Measurements from ENCODE around the gene FSTL5. TPM values are rescaled to one million over a fixed set of nuclear protein-coding genes. Genes with fewer than 3 reads are reported as not detected.
"Not testable (repeated sequence)": the region's sequence is repeated elsewhere in the genome, so short reads cannot be mapped to it uniquely, and the experiment has no call there.

The FSTL5 gene
- total RNA-seq = under 0.01 TPM in 1 of 2 replicates, not detected in the other

DNA sequence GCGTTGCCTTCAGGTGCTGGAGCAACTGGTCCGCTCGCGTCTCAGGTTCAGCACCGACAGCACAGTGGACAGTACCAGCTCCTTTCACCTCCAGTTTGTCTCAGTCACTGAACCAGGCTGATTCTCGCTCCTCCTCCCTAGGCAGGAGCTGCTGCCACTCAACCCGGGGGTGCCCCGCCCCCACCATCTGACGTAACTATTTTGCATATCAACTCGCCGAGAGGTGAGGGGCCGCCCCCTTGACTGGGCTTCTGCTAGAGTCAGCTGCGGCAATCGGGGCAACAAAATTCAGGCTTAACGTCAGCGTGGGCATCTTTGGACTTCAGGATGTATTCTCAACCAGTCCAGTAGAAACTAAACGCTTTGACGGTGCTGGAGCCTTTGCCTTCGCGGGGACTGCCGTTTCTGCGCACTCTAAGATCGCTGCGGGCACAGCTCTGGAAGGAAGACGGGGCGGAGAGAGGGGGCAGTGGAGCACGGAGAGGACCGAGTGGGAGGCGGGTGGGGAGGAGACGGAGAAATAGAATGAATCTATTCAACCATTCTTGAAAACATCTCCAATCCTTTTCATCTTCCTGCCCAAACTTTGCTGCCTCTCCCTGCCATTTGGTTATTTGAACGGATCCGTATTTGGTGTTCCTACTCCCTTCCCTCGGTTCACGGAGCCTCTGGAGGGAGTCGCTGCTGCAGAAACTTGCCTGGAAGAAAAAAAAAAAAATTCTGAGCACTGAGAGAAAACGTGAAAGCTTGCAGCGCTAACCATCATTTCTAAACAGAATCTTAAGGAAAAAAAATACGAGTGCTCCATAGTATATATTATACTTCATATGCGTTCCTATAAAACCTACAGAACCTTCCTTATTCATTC lies at the start of gene FSTL5:
Gene FSTL5 (minus strand): TSS at position 109 of the 868 bp plus-strand sequence. CDS start 52,604 bp downstream, outside the sequence.
- no peak for DNase-seq (ENCODE audit: low read depth, low spot score)

DNA sequence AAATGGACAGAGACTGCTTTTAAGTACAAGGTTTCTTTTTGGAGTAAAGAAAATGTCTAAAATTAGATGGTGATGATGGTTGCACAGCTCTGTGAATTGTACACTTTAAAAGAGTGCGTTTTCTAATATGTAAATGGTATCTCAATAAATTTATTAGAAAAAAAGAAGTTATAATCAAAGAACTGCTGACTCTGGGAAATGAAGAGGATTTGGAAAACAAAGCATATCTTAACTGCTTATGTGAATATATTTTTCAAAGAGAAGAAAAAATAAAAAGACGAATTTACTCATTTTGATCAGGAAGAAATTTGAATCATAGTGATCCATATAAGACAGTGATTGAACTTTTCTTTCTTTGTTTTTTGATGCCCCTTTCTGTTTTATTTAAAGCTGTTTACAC lies 45.9 kb upstream of the FSTL5 start:
- no peak for DNase-seq (ENCODE audit: low read depth, low spot score)

DNA sequence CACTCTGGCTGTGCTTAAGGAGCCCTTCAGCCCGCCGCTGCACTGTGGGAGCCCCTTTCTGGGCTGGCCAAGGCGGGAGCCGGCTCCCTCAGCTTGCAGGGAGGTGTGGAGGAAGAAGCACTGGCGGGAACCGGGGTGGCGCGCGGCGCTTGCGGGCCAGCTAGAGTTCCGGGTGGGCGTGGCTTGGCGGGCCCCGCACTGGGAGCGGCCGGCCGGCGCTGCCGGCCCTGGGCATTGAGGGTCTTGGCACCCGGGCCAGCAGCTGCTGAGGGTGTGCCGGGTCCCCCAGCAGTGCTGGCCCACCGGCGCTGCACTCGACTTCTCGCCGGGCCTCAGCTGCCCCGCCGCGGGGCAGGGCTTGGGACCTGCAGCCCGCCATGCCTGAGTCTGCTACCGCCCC lies 39.7 kb upstream of the FSTL5 start:
- not testable (repeated sequence) for DNase-seq (ENCODE audit: low read depth, low spot score)

DNA sequence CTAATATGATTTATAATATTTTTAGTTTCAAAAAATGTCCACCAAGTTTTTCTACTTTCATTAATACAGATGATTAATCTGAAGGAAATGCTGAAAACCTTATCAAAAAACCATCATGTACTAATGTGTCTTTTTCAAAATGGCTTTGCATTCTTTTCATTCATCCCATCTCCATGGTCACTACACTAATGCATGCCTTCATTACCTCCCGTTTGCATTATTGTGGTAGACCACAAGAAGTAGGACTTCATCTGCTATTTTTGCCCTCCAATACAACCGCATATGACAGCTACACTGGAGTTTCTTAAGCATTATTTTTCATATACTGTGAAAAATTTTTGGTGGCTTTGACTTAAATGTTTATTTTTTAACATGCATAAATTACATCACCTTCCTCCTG lies 37.9 kb upstream of the FSTL5 start:
- DNase-seq (ENCODE audit: low read depth, low spot score) = no peak

DNA sequence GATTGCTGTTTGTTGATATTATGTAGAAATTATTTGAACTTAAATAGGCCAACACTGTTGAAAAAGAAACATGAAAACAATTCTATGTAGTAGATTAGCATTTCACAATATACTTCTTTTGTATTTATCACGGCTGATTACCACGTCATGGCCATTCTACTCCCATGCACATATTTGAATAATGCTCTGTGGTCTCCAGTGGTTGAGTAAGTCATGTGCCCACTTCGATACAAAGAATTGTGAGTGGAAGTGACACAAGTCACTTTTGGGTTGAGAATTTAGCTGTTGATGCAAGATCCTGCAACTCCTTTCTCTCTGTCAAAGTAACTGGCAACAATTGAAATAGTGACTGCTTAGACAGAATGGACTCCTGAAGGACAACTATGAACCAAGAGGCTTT lies 6.7 kb upstream of the FSTL5 start:
- no peak for DNase-seq (ENCODE audit: low read depth, low spot score)

DNA sequence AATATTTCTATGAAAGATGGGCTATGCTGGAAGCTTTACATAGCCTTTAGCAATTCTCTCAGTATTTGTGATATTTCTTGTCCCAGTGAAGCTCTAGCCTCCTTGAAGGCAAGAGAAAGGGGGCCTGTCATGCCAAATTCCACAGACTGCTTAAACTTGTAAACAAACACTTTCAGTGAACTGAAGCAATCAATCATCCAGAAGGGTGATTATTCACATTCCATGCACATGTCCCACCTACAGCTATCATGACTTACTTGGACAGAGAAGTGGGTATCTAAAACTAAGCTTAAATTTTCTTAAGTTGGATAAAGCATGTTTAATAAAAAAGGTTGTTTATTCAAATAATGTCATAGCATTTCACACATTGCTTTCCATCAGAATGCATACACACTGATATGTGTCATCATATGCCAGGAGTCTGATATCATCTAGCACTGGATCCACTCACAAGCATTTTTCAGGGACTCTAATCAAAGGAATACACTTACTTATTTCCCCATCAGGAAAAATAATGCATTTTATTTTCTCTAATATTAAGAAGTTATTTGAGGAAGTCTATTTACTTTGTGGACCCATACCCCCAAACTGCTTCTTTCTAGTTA lies 1.2 kb upstream of the FSTL5 start:
- no peak for DNase-seq (ENCODE audit: low read depth, low spot score)

DNA sequence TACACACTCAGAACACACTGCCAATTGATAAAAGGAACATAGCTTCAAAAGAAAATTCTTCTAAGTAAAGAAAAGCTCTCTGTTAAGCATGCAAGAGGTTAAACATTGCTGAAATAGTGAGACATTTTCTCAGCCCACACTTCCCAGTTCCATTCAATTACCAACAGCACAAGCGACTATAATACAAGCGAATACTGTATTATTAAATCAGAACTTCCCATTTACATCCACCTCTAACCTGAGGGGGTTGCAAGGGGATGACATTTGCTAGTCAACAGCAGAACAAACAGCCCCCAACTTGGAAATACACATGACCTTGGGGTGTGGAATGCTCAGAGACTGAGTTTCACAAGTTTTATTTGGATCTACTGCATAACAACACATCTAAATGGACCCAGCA lies 1.1 kb downstream of the FSTL5 start:
- no peak for DNase-seq (ENCODE audit: low read depth, low spot score)

DNA sequence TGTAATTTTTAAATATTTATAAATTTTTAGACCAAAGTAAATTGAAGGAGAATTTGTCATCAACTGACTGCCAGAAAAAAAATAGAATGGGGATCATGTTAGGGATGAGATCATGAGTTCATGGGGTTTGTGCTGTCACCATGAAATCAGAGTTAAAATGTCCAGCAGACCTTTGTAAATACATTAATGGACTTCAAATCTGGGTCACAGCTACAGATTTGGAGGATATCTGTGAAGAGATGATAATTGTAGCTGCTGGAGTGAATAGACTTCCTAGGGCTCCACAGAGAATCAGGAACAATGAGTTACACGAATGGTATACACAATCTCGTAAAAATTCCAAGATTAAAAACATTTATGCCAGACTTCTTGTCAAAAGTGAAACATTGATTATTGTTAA lies 6.6 kb downstream of the FSTL5 start:
- no peak for DNase-seq (ENCODE audit: low read depth, low spot score)

DNA sequence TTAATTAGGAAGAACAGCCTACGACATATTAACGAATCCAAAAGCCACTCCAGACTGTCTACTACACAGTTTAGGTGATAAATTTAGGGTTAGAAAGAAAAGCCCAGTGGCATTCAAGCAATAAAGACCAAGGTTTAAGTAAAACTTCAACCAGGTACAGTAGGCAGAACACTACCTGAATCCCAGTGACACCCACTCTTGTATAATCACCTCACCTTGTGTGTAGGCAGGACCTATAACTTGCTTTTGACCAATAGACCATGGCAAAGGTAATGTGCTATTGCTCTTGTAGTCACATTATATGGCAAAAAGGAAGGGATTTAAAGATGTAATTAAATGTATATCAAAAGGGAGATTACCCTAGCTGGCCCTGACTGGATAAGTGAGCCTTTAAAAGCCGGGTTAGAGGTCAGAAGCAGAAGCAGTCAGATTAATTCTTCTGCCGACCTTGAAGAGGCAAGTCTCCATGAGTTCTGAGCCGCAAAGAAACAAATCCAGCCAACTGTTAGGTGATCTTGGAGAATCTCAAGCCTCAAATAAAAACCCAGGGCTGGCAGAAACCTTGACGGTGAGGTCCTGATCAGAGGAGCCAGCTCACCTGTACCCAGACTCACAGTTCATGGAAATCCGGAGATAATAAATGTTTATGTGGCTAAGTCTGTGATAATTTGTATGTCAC lies 8.8 kb downstream of the FSTL5 start:
- no peak for DNase-seq (ENCODE audit: low read depth, low spot score)

DNA sequence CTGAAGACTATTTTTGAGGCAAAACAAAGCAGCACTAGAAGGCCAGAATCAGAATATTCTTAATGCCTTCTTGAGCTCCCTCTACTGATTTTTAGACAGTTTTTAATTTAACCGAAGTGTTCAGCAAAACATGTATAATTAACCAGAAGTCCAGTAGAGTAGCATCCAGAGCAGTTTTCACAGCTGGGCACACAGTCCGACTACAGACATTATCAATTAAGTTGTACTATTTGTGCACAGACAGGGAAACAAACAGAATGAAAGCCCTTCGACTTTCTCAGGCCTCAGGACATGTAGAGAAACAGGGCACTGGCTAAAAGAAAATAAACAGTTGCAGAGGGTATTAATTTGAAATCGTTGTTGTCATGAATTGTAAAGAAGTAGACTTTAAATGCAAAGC lies 11.9 kb downstream of the FSTL5 start:
- DNase-seq (ENCODE audit: low read depth, low spot score) = no peak

DNA sequence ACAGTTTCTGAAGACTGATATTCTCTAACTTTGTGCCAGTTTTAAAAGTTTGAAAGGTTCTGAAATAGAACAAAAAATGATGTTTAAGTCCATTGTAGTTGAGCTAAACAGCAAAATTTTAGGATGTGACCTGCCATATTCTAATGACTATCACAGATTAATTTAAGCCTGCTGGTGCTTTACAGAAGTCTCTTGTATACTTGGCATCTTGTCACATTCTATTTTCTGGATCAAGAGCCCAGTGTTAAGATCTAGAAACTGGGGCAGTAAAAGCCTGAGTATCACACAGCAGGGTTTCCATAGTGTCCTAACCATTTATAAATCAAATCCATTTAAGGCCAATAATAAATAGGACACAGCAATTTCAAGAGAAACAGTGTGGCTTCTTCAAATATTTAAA lies 12.4 kb downstream of the FSTL5 start:
- no peak for DNase-seq (ENCODE audit: low read depth, low spot score)

DNA sequence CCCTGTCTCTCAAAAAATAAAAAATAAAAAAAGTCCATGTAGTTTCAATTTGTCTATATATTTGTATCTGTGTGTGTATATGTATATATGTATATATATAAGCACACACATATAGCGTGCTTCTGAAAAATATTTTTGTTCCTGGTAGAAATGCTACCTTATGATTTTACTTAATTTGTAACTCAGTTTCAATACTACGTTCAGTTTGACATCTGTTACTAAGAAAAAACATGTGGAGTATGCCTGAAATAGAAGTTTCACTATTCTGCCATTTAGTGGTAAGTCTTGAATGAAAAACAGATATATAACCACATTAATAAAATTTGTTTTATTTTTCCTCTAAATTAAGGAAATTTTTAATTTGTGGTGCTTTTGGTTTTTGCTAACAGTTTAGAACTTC lies 14.2 kb downstream of the FSTL5 start:
- no peak for DNase-seq (ENCODE audit: low read depth, low spot score)

DNA sequence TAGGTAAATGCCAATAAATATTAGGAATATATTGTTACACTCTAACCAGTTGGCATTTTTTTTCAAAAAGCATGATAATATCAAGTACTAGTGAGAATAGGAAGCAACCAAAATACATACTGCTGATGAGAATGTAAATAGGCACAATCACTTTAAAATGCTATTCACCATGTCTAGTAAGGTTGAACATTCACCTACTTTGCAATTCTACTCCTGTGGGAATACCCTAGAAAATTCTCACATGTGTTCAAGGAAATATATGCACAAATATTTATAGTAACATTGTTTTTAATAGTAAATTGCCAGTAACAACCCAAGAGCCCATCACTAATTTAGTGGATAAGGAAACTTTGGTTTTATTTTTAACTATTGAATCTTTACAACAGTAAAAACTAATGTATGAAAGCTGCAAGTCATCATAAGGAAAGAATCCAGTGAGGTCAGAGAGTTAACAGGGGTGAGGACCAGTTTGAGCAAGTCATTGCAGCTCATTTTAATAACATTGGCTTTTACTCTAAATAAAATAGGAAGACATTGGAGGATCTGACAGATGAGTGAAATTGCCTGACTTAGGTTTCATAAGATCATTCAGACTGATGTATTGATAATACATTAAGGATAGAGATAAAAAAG lies 23.6 kb downstream of the FSTL5 start:
- no peak for DNase-seq (ENCODE audit: low read depth, low spot score)

DNA sequence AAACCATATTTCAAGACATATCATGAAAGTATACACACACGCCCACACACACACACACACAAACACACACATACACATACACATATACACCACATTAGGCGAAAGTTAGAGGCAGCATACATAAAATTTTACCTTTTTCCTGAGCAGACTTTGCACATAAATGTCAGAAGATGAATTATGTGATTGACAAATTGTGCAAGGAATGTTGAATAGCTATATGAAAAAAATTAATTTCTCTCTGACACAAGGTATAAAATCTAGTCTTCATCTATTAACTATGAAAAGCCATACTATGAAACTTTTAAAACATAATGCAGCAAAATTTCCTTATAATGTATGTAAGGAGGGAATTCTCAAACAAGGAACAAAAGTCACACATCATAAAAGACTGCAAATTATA lies 24.4 kb downstream of the FSTL5 start:
- DNase-seq (ENCODE audit: low read depth, low spot score) = no peak

DNA sequence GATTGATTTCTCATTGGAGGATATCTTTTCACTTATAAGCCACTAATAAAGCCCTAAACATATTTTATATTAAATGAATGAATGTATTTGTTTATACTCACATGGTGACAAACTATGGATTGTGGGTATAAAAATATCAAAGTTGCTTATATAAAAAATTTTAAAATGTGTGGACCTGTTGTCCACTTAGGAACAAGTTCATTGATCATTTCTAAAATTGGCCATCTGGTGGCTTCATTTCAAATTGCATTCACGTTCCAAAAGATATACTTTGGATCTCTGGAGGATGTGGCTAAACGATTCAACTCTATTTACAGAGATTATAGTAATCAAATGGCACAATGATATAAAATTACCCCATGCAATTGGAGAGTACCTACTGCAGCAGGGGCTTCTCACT lies 32.5 kb downstream of the FSTL5 start:
- DNase-seq (ENCODE audit: low read depth, low spot score) = no peak

DNA sequence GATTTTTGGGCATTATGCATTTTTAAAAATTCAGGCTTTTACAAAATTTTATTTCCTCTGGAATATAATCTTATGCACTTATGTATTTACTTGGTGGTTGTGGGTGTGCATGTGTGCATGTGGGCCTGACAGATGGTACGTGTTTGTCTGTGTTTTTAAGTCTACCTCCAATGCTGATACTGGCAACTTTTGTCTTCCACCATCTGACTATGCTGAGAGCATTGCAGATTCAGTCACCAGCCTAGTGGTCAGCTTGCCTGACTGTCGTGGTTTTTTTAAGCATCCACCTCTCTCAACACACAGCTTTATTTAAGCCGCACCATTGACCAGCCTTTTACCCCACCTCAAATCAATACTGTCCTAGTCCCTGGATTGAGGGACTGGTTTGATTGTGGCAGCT lies 37.1 kb downstream of the FSTL5 start:
- DNase-seq (ENCODE audit: low read depth, low spot score) = no peak

DNA sequence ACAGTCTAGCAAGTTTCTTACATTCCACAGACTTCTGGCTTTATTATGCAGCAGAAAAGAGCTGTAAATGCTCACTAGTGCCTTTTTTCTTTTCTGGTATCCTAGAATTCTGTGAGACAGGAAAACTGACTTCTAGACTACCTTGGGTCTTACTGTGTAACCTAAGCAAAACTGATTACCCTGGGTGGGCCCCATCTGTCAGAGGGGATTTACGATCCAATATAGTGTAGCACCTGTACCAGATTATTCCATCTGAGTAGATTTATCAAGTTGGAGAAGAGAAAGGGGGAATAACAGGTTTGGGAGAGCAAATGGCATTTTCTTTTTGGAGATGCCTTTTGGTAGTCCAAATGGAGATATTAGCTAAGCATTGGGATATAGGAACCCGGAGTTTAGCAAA lies 46.7 kb downstream of the FSTL5 start:
- DNase-seq (ENCODE audit: low read depth, low spot score) = no peak

DNA sequence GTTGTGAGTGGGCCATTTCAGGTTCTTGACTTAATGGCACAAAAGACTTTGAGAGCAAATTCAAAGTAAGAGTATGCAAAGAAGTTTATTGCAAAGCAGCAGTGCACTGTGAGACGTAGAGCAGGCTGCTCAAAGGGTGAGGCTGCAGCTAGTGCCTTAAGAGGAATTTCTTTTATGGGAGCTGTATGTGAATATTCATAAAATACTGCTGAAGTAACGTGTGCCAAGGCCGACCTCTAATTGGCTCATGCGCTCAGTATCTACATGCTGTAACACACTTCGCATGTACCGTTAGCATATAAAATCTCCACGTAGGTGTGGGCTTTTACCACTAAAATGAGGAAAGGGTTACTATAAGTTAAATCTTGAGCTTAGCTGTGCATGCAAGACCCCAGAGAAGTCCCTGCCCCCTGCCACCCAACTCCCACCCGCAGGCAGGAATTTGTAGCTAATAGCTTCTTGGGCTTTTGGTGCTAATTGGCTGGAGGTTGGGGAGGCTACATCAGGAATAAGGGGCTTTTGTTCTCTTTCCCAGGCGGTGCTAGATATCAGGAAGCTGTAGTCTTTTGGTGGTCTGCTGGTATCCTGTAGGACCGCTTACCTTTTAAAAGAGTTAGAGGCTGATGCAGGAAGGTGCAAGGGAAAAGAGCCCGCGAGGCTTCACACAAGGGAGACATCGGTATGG lies 47.6 kb downstream of the FSTL5 start:
- DNase-seq (ENCODE audit: low read depth, low spot score) = no peak

DNA sequence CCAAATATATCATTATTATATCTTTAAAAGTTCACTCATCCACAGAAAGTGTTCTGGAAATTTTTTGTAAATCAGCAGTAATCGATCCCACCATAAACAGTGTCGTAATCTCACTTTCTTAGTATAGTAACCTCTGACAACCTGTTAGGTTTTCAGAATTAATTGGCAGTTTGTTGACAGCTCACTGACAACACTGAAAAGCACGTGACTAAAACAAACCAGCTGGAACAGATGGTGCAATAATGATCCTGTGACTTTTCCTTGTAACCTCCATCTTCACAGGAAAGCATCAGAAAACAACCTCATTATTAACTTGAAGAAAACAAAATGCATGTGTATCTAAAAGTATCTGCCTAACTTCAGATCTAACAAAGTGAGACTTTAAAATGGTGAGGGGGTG lies 48.5 kb downstream of the FSTL5 start:
- no peak for DNase-seq (ENCODE audit: low read depth, low spot score)

DNA sequence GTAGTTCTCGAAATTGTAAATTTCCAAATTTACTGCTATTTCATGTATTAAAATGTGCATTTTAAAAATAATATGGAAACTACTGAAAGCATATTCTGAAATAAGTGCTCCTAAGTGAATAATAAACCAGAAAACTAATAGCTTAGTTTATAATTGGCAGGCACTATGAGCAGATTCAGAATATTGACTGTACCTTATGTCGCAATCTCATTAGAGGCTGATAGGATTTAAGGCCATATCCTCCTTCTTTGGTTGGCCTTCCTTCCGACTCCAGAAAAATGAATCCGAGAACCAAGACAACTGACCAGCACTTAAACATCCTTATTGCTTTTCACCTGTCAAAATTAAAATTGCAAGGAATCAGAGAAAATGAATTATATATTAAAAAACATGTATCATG lies 52.7 kb downstream of the FSTL5 start:
- no peak for DNase-seq (ENCODE audit: low read depth, low spot score)

DNA sequence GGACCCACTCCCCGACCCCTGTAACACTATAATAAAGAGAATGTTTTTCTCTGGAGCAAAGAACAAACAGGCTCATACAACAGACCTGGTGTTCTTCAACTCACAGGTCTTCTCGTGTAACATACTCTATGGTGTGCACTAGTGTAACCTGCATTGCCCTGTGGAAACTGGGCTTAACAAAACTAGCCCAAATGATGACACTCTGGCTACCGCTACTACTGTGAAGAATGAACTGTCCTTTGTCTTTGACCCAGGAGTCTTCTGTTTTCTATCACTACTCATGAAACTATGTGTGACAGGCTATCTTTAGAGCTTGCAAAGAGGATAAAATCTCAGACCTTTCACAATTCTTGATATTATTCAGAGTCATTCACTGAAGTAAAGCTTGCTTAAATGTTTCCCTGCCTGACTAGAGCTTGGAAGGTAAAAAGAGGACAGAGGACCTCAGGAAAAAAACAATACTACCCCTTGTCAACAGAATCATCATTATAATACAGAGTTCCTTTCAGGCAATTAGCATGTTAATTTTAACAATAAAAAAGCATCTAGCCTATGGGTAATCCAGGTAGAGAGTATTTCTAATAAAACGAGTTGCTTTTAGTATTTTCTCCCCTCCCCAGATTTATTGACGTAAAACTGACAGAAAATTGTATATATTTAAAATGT lies 59.2 kb downstream of the FSTL5 start:
- no peak for DNase-seq (ENCODE audit: low read depth, low spot score)
